ENCODE data around the gene IFIT3. TPM values are rescaled to one million over a fixed set of nuclear protein-coding genes. Genes with fewer than 3 reads are reported as not detected.
"Not testable (repeated sequence)": the region's sequence is repeated elsewhere in the genome, so short reads cannot be mapped to it uniquely, and the experiment has no call there.

Gene IFIT3
- total and polyA plus RNA-seq, 2 experiments from 2014 or later, result 0.42 to 0.52 TPM

GRCh38 chr10:89283936-89284475, 43.8 kb upstream of the IFIT3 start:
- Histone ChIP-seq H3F3A (replicated peaks; ENCODE audit: low read depth) (no peaks in the 10 kb centered on the region), H3K4me2 (peak overlapping the region; percentile 55; the same call in 1 of the 2 replicates), H3K9me2 (ENCODE audit: insufficient read depth) (no peaks in the 10 kb centered on the region; the same call in 1 of the 2 replicates), H3K4me1 (ENCODE audit: insufficient read depth) (peaks cover 11% of the 10 kb centered on the region; the same call in 1 of the 2 replicates), H3K27me3 (ENCODE audit: insufficient read depth) (no peaks in the 10 kb centered on the region), H3K36me3 (ENCODE audit: insufficient read depth) (no peaks in the 10 kb centered on the region), H3K79me2 (replicated peaks; ENCODE audit: insufficient read depth) (no peaks in the 10 kb centered on the region), H3K27ac (ENCODE audit: low read depth) (no peak overlapping the region), H2AFZ (peak overlapping the region; percentile 87), H3K4me3 (no peak overlapping the region), H4K20me1 (replicated peaks; ENCODE audit: insufficient read depth) (no peaks in the 10 kb centered on the region)
- peak; percentile 92 for ATAC-seq
- Mint-ChIP-seq H3K27ac (0 out of 2 replicates have a peak overlapping the region, but pooled peaks have one; percentile 30), H3K4me1 (peaks cover 23% of the 10 kb centered on the region), H3K9me3 (peaks cover 18% of the 10 kb centered on the region), H3K4me3 (no peak overlapping the region), H3K36me3 (ENCODE audit: low read depth) (peaks cover 18% of the 10 kb centered on the region), H3K27me3 (ENCODE audit: insufficient read depth, low read depth, poor library complexity) (no peaks in the 10 kb centered on the region)
- no peak for TF ChIP-seq ZNF331 (CRISPR knock-in tag; IDR thresholded peaks at IDR 0.05; ENCODE audit: low read depth)
- no peak for TF ChIP-seq ZNF114 (CRISPR knock-in tag; IDR thresholded peaks at IDR 0.05)
- no peak for TF ChIP-seq POLR2AphosphoS5 (IDR thresholded peaks at IDR 0.05; ENCODE audit: low read depth)
- TF ChIP-seq ZNF462 (CRISPR knock-in tag; IDR thresholded peaks at IDR 0.05), result no peak
- no peak for TF ChIP-seq REST (IDR thresholded peaks at IDR 0.05; ENCODE audit: unreplicated experiment)
- no peak for TF ChIP-seq NANOG (IDR thresholded peaks at IDR 0.05; ENCODE audit: borderline replicate concordance)
- no peak for TF ChIP-seq JUNB (IDR thresholded peaks at IDR 0.05; ENCODE audit: unreplicated experiment)
- DNase-seq (ENCODE audit: low spot score), result peak; percentile 51

GRCh38 chr10:89284711-89285110, 43.1 kb upstream of the IFIT3 start:
- peak overlapping the region; percentile 34; the same call in 1 of the 2 replicates for H3K27ac Mint-ChIP-seq
- H3K36me3 Mint-ChIP-seq (ENCODE audit: low read depth), result peaks cover 18% of the 10 kb centered on the region
- not testable (repeated sequence) for H3K4me3 ChIP-seq; ATAC-seq; H3K9me2 ChIP-seq (ENCODE audit: insufficient read depth); H3F3A ChIP-seq (replicated peaks; ENCODE audit: low read depth); H3K27me3 Mint-ChIP-seq (ENCODE audit: insufficient read depth, low read depth, poor library complexity); H3K4me3 Mint-ChIP-seq; DNase-seq (ENCODE audit: low spot score); H3K27me3 ChIP-seq (ENCODE audit: insufficient read depth); H3K27ac ChIP-seq (ENCODE audit: low read depth); H3K36me3 ChIP-seq (ENCODE audit: insufficient read depth); H4K20me1 ChIP-seq (replicated peaks; ENCODE audit: insufficient read depth); H3K4me2 ChIP-seq; H3K79me2 ChIP-seq (replicated peaks; ENCODE audit: insufficient read depth)
- H3K4me1 Mint-ChIP-seq, result peaks cover 23% of the 10 kb centered on the region
- peaks cover 18% of the 10 kb centered on the region for H3K9me3 Mint-ChIP-seq
- H3K4me1 ChIP-seq (ENCODE audit: insufficient read depth), result peaks cover 11% of the 10 kb centered on the region; the same call in 1 of the 2 replicates
- H2AFZ ChIP-seq, result peak overlapping the region; percentile 19

- H3K27me3 ChIP-seq (ENCODE audit: insufficient read depth); DNase-seq (ENCODE audit: low spot score); H3K79me2 ChIP-seq (replicated peaks; ENCODE audit: insufficient read depth); H3K4me3 ChIP-seq; H3K27ac ChIP-seq (ENCODE audit: low read depth); H3K27ac Mint-ChIP-seq; ATAC-seq; H3K36me3 ChIP-seq (ENCODE audit: insufficient read depth); H4K20me1 ChIP-seq (replicated peaks; ENCODE audit: insufficient read depth); H3K9me2 ChIP-seq (ENCODE audit: insufficient read depth); H3K4me2 ChIP-seq; H3F3A ChIP-seq (replicated peaks; ENCODE audit: low read depth); H3K4me3 Mint-ChIP-seq; H3K27me3 Mint-ChIP-seq (ENCODE audit: insufficient read depth, low read depth, poor library complexity): not testable (repeated sequence)
- Mint-ChIP-seq H3K9me3 (peaks cover 18% of the 10 kb centered on the region), H3K36me3 (ENCODE audit: low read depth) (peaks cover 18% of the 10 kb centered on the region), H3K4me1 (peaks cover 22% of the 10 kb centered on the region)
- Histone ChIP-seq H3K4me1 (ENCODE audit: insufficient read depth) (peaks cover 11% of the 10 kb centered on the region; the same call in 1 of the 2 replicates), H2AFZ (peak overlapping the region; percentile 19)
Observed at GRCh38 chr10:89285303-89285702, 42.5 kb upstream of the IFIT3 start.

Measured in GM23338 (cell line).